Measurements from ENCODE around the gene FHIT. TPM values are rescaled to one million over a fixed set of nuclear protein-coding genes. Genes with fewer than 3 reads are reported as not detected.

FHIT gene
- total RNA-seq, 2 donors from 2014 or later: 10.4 to 15.8 TPM

- no peaks in the 10 kb centered on the region for H3K9me3 ChIP-seq
- 91% methylated on average over 7 of the region's 7 CpGs for WGBS, 2 donors
- TF ChIP-seq POLR2A (IDR thresholded peaks at IDR 0.05) (no peak), CTCF (IDR thresholded peaks at IDR 0.05) (no peak)
- H3K4me3 ChIP-seq: no peak overlapping the region
- DNase-seq (no peak), ATAC-seq (no peak)
- H3K27me3 ChIP-seq: no peaks in the 10 kb centered on the region
- H3K4me1 ChIP-seq: no peaks in the 10 kb centered on the region
- H3K27ac ChIP-seq: no peak overlapping the region
- H3K36me3 ChIP-seq (replicated peaks in 1 of 2; ENCODE audit: insufficient read depth in 1 of 2, low read depth in 2 of 2): no peaks in the 10 kb centered on the region
- intact Hi-C loops (cut with DNase I): no loop called here
Measured at GRCh38 chr3:59753808-59754450, 1497.3 kb downstream of the FHIT start.

GRCh38 chr3:59752925-59753324 is 1498.3 kb downstream of the FHIT start:
- no peak for ATAC-seq
- Histone ChIP-seq H3K9me3 (no peaks in the 10 kb centered on the region), H3K27me3 (no peaks in the 10 kb centered on the region), H3K4me1 (no peaks in the 10 kb centered on the region), H3K36me3 (replicated peaks in 1 of 2; ENCODE audit: insufficient read depth in 1 of 2, low read depth in 2 of 2) (no peaks in the 10 kb centered on the region), H3K4me3 (no peak overlapping the region), H3K27ac (no peak overlapping the region)
- no peak for DNase-seq
- TF ChIP-seq POLR2A (IDR thresholded peaks at IDR 0.05) (no peak), CTCF (IDR thresholded peaks at IDR 0.05) (no peak)
- intact Hi-C loops (cut with DNase I): no loop called here

- ATAC-seq (no peak), DNase-seq (no peak)
- H3K9me3 ChIP-seq: no peaks in the 10 kb centered on the region
- no peaks in the 10 kb centered on the region for H3K4me1 ChIP-seq
- WGBS, 2 donors: 88 to 91% methylated on average over 4 of the region's 4 CpGs
- intact Hi-C loops (cut with DNase I): no loop called here
- no peak overlapping the region for H3K4me3 ChIP-seq
- no peaks in the 10 kb centered on the region for H3K27me3 ChIP-seq
- TF ChIP-seq POLR2A (IDR thresholded peaks at IDR 0.05) (no peak), CTCF (IDR thresholded peaks at IDR 0.05) (no peak)
- no peak overlapping the region for H3K27ac ChIP-seq
- H3K36me3 ChIP-seq (replicated peaks in 1 of 2; ENCODE audit: insufficient read depth in 1 of 2, low read depth in 2 of 2): no peaks in the 10 kb centered on the region
Measured at GRCh38 chr3:59751606-59752005, 1499.6 kb downstream of the FHIT start.

- no peaks in the 10 kb centered on the region for H3K27me3 ChIP-seq
- intact Hi-C loops (cut with DNase I): no loop called here
- no peaks in the 10 kb centered on the region for H3K9me3 ChIP-seq
- 48 to 56% methylated on average over 1 of the region's 1 CpG for WGBS, 2 donors
- H3K27ac ChIP-seq: no peak overlapping the region
- TF ChIP-seq CTCF (IDR thresholded peaks at IDR 0.05): no peak
- no peak for TF ChIP-seq POLR2A (IDR thresholded peaks at IDR 0.05)
- no peaks in the 10 kb centered on the region for H3K36me3 ChIP-seq (replicated peaks in 1 of 2; ENCODE audit: insufficient read depth in 1 of 2, low read depth in 2 of 2)
- no peak for DNase-seq
- ATAC-seq: no peak
- no peaks in the 10 kb centered on the region for H3K4me1 ChIP-seq
- no peak overlapping the region for H3K4me3 ChIP-seq
Measured at GRCh38 chr3:59750391-59750790, 1500.9 kb downstream of the FHIT start.

GRCh38 chr3:59749291-59749690 is 1502.0 kb downstream of the FHIT start:
- H3K4me1 ChIP-seq: no peaks in the 10 kb centered on the region
- H3K27ac ChIP-seq: no peak overlapping the region
- WGBS, 2 donors: 67 to 91% methylated on average over 6 of the region's 6 CpGs
- TF ChIP-seq CTCF (IDR thresholded peaks at IDR 0.05) (no peak), POLR2A (IDR thresholded peaks at IDR 0.05) (no peak)
- no peak for DNase-seq
- intact Hi-C loops (cut with DNase I): no loop called here
- H3K9me3 ChIP-seq: no peaks in the 10 kb centered on the region
- no peak overlapping the region for H3K4me3 ChIP-seq
- no peaks in the 10 kb centered on the region for H3K36me3 ChIP-seq (replicated peaks in 1 of 2; ENCODE audit: insufficient read depth in 1 of 2, low read depth in 2 of 2)
- no peaks in the 10 kb centered on the region for H3K27me3 ChIP-seq
- no peak for ATAC-seq
